Measurements from ENCODE around the gene CRIM1. TPM values are rescaled to one million over a fixed set of nuclear protein-coding genes. Genes with fewer than 3 reads are reported as not detected.

CRIM1 gene
- total and polyA plus RNA-seq, 2 of the 8 experiments (the other 6 are each of a cell fraction or from before 2014, with no cell fraction given), result 9.4 to 28.4 TPM

DNA sequence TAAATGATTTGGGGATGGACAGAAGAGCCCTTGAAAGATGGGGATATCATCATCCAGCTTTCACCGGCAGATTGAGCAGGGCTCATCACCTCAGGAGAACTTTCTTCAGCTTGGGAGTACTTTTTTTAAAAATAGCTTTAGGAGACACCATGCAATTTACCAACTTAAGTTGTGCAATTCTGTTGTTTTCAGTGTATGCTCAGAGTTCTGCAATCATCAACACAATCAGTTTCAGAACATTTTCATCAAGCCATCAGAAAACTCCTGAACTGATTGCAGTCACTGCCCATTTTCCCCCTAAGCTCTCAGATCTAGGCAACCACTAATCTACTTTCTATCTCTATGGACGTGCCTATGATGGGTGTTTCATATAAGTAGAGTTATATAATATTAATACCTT is 117.7 kb downstream of the CRIM1 start:
- DNase-seq (ENCODE audit: low read depth in 1 of 2, low spot score in 2 of 2) (no peak), FAIRE-seq (no peak)
- Histone ChIP-seq H4K91ac (replicated peaks; ENCODE audit: insufficient read length, low read length) (no peak overlapping the region), H4K8ac (ENCODE audit: extremely low read depth, insufficient read depth, low read length) (no peak overlapping the region), H3K9me3 (ENCODE audit: insufficient read depth in 2 of 2, low read depth in 1 of 2, low read length in 1 of 2) (peaks cover 6 to 14% of the 10 kb centered on the region in 2 experiments; a peak in 3 of 4 replicates), H2BK20ac (ENCODE audit: low read length) (no peak overlapping the region), H4K5ac (ENCODE audit: insufficient read length, low read depth, low read length) (no peak overlapping the region), H4K20me1 (replicated peaks in 1 of 2; ENCODE audit: control insufficient read depth in 1 of 2, insufficient read depth in 2 of 2, low read length in 2 of 2) (peaks cover 0 to 2% of the 10 kb centered on the region in 2 experiments), H3K4me3 (ENCODE audit: extremely low read depth in 1 of 4, insufficient read depth in 2 of 4, low read depth in 3 of 4, low read length in 4 of 4) (no peak overlapping the region), H3K18ac (ENCODE audit: extremely low read depth, low read length) (no peak overlapping the region), H3K56ac (replicated peaks; ENCODE audit: insufficient read length, low read depth, low read length) (no peak overlapping the region), H3K27me3 (replicated peaks in 1 of 4; ENCODE audit: control insufficient read depth in 3 of 4, extremely low read depth in 1 of 4, insufficient read depth in 3 of 4, low read length in 3 of 4) (no peaks in the 10 kb centered on the region), H2BK5ac (ENCODE audit: low read depth, low read length) (no peak overlapping the region), H2AFZ (ENCODE audit: low read length) (no peak overlapping the region), H3K23me2 (ENCODE audit: low read depth, low read length) (no peaks in the 10 kb centered on the region), H3K23ac (ENCODE audit: insufficient read length) (no peak overlapping the region), H2BK120ac (replicated peaks; ENCODE audit: low read depth, low read length) (no peak overlapping the region), H3K14ac (ENCODE audit: insufficient read length) (no peak overlapping the region), H3K79me2 (ENCODE audit: control insufficient read depth in 1 of 2, insufficient read depth in 2 of 2, low read length in 2 of 2) (peaks cover 0 to 23% of the 10 kb centered on the region in 2 experiments; a peak in 2 of 4 replicates), H2AK5ac (ENCODE audit: low read depth, low read length) (no peak overlapping the region), H2BK15ac (ENCODE audit: low read length) (no peak overlapping the region), H3K4me2 (ENCODE audit: insufficient read depth in 1 of 2, low read depth in 2 of 2, low read length in 2 of 2) (no peak overlapping the region), H3K4ac (replicated peaks; ENCODE audit: insufficient read length, low read depth, low read length) (no peak overlapping the region), H3K27ac (ENCODE audit: low read depth, low read length) (no peak overlapping the region), H3K79me1 (ENCODE audit: low read depth, low read length) (no peaks in the 10 kb centered on the region), H3K36me3 (ENCODE audit: control insufficient read depth in 2 of 4, insufficient read depth in 4 of 4, low read length in 3 of 4) (peaks cover 0 to 47% (median 24%) of the 10 kb centered on the region in 4 experiments; a peak in 6 of 8 replicates), H3K4me1 (replicated peaks in 1 of 4; ENCODE audit: control insufficient read depth in 3 of 4, insufficient read depth in 4 of 4, low read length in 3 of 4) (peaks cover 0 to 8% (median 5%) of the 10 kb centered on the region in 4 experiments; a peak in 2 of 7 replicates), H3K9ac (replicated peaks in 1 of 4; ENCODE audit: extremely low read depth in 1 of 4, low read depth in 3 of 4, low read length in 3 of 4) (no peak overlapping the region), H2BK12ac (ENCODE audit: low read depth, low read length) (no peak overlapping the region)
- ChIA-PET CTCF (ENCODE audit: partially characterized antibody) (interaction anchor here (0.7 to 1.2 kb wide), 2 partner anchors 11 to 73 kb away, joined by 3 to 5 read pairs; no protein-coding TSS in a partner anchor), POLR2A (ENCODE audit: partially characterized antibody) (no interaction called here)
- TF ChIP-seq TEAD4 (IDR thresholded peaks at IDR 0.05; ENCODE audit: low read depth, low read length) (no peak), POLR2AphosphoS5 (IDR thresholded peaks at IDR 0.05; ENCODE audit: low read depth, low read length) (no peak), JUND (IDR thresholded peaks at IDR 0.05; ENCODE audit: low read length) (no peak), EZH2 (IDR thresholded peaks at IDR 0.05; ENCODE audit: low read depth, low read length, severe bottlenecking) (no peak)
- TF ChIP-seq, protein P1, sequence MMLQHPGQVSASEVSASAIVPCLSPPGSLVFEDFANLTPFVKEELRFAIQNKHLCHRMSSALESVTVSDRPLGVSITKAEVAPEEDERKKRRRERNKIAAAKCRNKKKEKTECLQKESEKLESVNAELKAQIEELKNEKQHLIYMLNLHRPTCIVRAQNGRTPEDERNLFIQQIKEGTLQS (IDR thresholded peaks at IDR 0.05; ENCODE audit: insufficient read depth, low read depth, low read length), result no peak
- 89% methylated on average over 2 of the region's 2 CpGs; no CpG with 5 or more reads in 1 of the 2 experiments for WGBS, 2 experiments (ENCODE audit: extremely low coverage in 1 of 2, insufficient coverage in 1 of 2, insufficient read length in 1 of 2, insufficient replicate concordance in 2 of 2, low coverage in 1 of 2, low lambda C conversion rate in 2 of 2, missing lambda C conversion rate in 1 of 2)
